HepG2 (cell line): Measurements from ENCODE around the gene TSPAN3. TPM values are rescaled to one million over a fixed set of nuclear protein-coding genes. Genes with fewer than 3 reads are reported as not detected.

Experiments used
- ATAC-seq: fragments of 200-7000 bp; cut with Tn5 transposase; 3 replicates; pipeline ENCODE4 v1.9.1; 2020; ENCODE audit warnings: mild to moderate bottlenecking, moderate library complexity
- BruUV-seq: library from RNA; stranded (reverse); fragments of 400-500 nt; replicated peaks from 2 replicates; lab custom pipeline; 2021; lab: Mats Ljungman, UMichigan
- CTCF ChIA-PET: fragments of 300-600 bp; formaldehyde crosslinking; extraction: SDS; loops from one replicate; lab custom pipeline; 2021; ENCODE audit warnings: low total read pairs, inconsistent platforms, low intra/inter-chr PET ratio; lab: Yijun Ruan, JAX
- POLR2A ChIA-PET: fragments of 350-600 bp; sonication (Branson Sonifier 250); formaldehyde crosslinking; loops from one replicate; lab custom pipeline; 2020; ENCODE audit warnings: antibody characterized with exemption, inconsistent platforms; lab: Yijun Ruan, JAX
- DNase-seq: peaks from one replicate; pipeline ENCODE4 v3.0.0-alpha.2; 2015; ENCODE audit warnings: low spot score
- FAIRE-seq: peaks from 3 replicates; lab custom pipeline; 2011; peaks lifted over from hg19 to GRCh38; lab: Jason Lieb, UNC
- H2AFZ ChIP-seq: one replicate; pipeline ENCODE4 v1.6.1; 2011; ENCODE audit warnings: low read length, inconsistent platforms
- H3K27ac ChIP-seq: fragments of 300-600 bp; 3 replicates; pipeline ENCODE4 v1.8.0; 2011; ENCODE audit warnings: mixed run types, mild to moderate bottlenecking, mixed read lengths, low read length, inconsistent platforms; ENCODE audit not compliant: insufficient read depth; ENCODE audit errors: extremely low read length
- H3K27me3 ChIP-seq, 2 experiments: fragments of 200-600 bp in 1 of 2; 2 replicates in 1 of 2; 3 replicates in 1 of 2; pipeline versions ENCODE4 v1.6.0 to v1.8.0; 2011; ENCODE audit warnings: low read length in 2 of 2, mild to moderate bottlenecking in 2 of 2, moderate library complexity in 2 of 2, inconsistent platforms in 1 of 2; ENCODE audit not compliant: insufficient read depth in 2 of 2, control insufficient read depth in 1 of 2
- H3K36me3 ChIP-seq, 2 experiments: fragments of 200-600 bp in 1 of 2; replicated peaks in 1 of 2; 2 replicates in 1 of 2; 3 replicates in 1 of 2; pipeline versions ENCODE4 v1.5.1 to v1.8.0; 2011; ENCODE audit warnings: low read length in 2 of 2, inconsistent platforms in 1 of 2; ENCODE audit not compliant: insufficient read depth in 2 of 2, control insufficient read depth in 1 of 2
- H3K4me1 ChIP-seq: 2 replicates; pipeline ENCODE4 v1.5.1; 2012; ENCODE audit warnings: low read length, inconsistent platforms; ENCODE audit not compliant: insufficient read depth
- H3K4me2 ChIP-seq: 2 replicates; pipeline ENCODE4 v1.6.0; 2011; ENCODE audit warnings: low read depth, low read length, inconsistent platforms
- H3K4me3 ChIP-seq, 3 experiments: fragments of 200-600 bp in 1 of 3; sonication (generic), shearing (Covaris generic) in 1 of 3; replicated peaks in 1 of 3; 2 replicates each; pipeline ENCODE4 v1.5.1; 2011 to 2016; ENCODE audit warnings: low read length in 3 of 3, inconsistent platforms in 2 of 3, low read depth in 2 of 3, mild to moderate bottlenecking in 2 of 3, control low read depth in 1 of 3, mixed read lengths in 1 of 3; ENCODE audit not compliant: insufficient read depth in 1 of 3
- H3K79me2 ChIP-seq: one replicate; pipeline ENCODE4 v1.6.1; 2011; ENCODE audit warnings: low read length, inconsistent platforms; ENCODE audit not compliant: insufficient read depth
- H3K9ac ChIP-seq: 2 replicates; pipeline ENCODE4 v1.6.0; 2011; ENCODE audit warnings: mild to moderate bottlenecking, low read depth, low read length, inconsistent platforms; ENCODE audit not compliant: insufficient read depth
- H3K9me3 ChIP-seq: 2 replicates; pipeline ENCODE4 v1.5.1; 2012; ENCODE audit warnings: mild to moderate bottlenecking, low read length
- H4K20me1 ChIP-seq: 2 replicates; pipeline ENCODE4 v1.6.0; 2011; ENCODE audit warnings: inconsistent platforms, mild to moderate bottlenecking, low read length, moderate library complexity; ENCODE audit not compliant: insufficient read depth
- CEBPZ ChIP-seq: IDR thresholded peaks from 2 replicates; pipeline ENCODE4 v1.6.1; 2012; ENCODE audit warnings: low read length, improper control_type of control experiment
- CHCHD3 ChIP-seq: sonication (generic); formaldehyde crosslinking; IDR thresholded peaks from 2 replicates; pipeline ENCODE4 v1.8.0; 2022; ENCODE audit warnings: mild to moderate bottlenecking, missing genetic modification reagents, moderate library complexity
- DZIP1 ChIP-seq: sonication (generic); formaldehyde crosslinking; IDR thresholded peaks from 2 replicates; pipeline ENCODE4 v1.5.0; 2020; ENCODE audit warnings: mild to moderate bottlenecking, missing genetic modification reagents
- FOXK1 ChIP-seq: sonication (generic); formaldehyde crosslinking; IDR thresholded peaks from 2 replicates; pipeline ENCODE4 v1.4.0; 2020; ENCODE audit warnings: low read depth, missing genetic modification reagents, borderline replicate concordance
- HCFC1 ChIP-seq: fragments of 150-350 bp; IDR thresholded peaks from 2 replicates; pipeline ENCODE4 v1.6.1; 2014; ENCODE audit warnings: low read depth, low read length
- REL ChIP-seq: sonication (generic); formaldehyde crosslinking; conservative IDR thresholded peaks from 2 replicates; pipeline ENCODE4 v1.8.0; 2022; ENCODE audit warnings: mild to moderate bottlenecking, missing genetic modification reagents, moderate library complexity
- YEATS2 ChIP-seq: sonication (generic); formaldehyde crosslinking; IDR thresholded peaks from 2 replicates; pipeline ENCODE4 v1.4.0; 2020; ENCODE audit warnings: missing genetic modification reagents, borderline replicate concordance
- ZNF546 ChIP-seq: sonication (generic); formaldehyde crosslinking; conservative IDR thresholded peaks from 2 replicates; pipeline ENCODE4 v1.8.1; 2023; ENCODE audit warnings: mild to moderate bottlenecking, missing genetic modification reagents
- WGBS: methylation state at CpG from one replicate; pipeline ENCODE4 v1.1.6; 2017; ENCODE audit warnings: low lambda C conversion rate; 5-methylcytosine and 5-hydroxymethylcytosine counted together
- in situ Hi-C: cut with HindIII; loops from 2 replicates; pipeline ENCODE4 v1.10.0; 2017; ENCODE audit warnings: low pct_unique_long_range_greater_than_20kb; ENCODE audit not compliant: extremely low pct_ligation_motif_present
- intact Hi-C: fragments of 100-400 bp; cut with micrococcal nuclease; formaldehyde crosslinking; loops from one replicate; pipeline ENCODE4 v1.10.0; 2022; ENCODE audit not compliant: unreplicated experiment
- polyA plus RNA-seq, 8 experiments: library from polyadenylated mRNA; depleted of rRNA in 3 of 8; stranded (reverse) in 7 of 8; unstranded in 1 of 8; fragments of >200 nt; fragmentation: Illumina TruSeq in 4 of 8; extraction: Trizol in 4 of 8; gene quantifications; 2 replicates each; pipeline versions ENCODE4 v1.2.1 to v1.2.3, GENCODE V29; 2011 to 2016; ENCODE audit warnings: low read depth in 4 of 8, missing spikeins in 1 of 8, mixed read lengths in 1 of 8; ENCODE audit not compliant: insufficient read depth in 1 of 8
- total RNA-seq, 5 experiments: library from RNA; depleted of rRNA; stranded (reverse); fragments of >200 nt; fragmentation: Illumina TruSeq; extraction: Trizol; gene quantifications; 2 replicates each; pipeline ENCODE4 v1.2.3, GENCODE V29; 2016; ENCODE audit warnings: low read depth in 1 of 5

TSPAN3 gene
- total and polyA plus RNA-seq, 2 of the 13 experiments (the other 11 are each of a cell fraction or from before 2014, with no cell fraction given), result 167 to 170 TPM

GRCh38 chr15:77025941-77026411, 44.9 kb downstream of the TSPAN3 start:
- Histone ChIP-seq H3K36me3 (no peaks in the 10 kb centered on the region), H3K9me3 (no peaks in the 10 kb centered on the region), H3K4me2 (no peak overlapping the region), H4K20me1 (no peaks in the 10 kb centered on the region), H2AFZ (no peak overlapping the region), H3K9ac (no peak overlapping the region), H3K27ac (no peak overlapping the region), H3K27me3 (peaks cover 7 to 36% of the 10 kb centered on the region in 2 experiments; a peak in 4 of 5 replicates), H3K4me1 (peaks cover 21% of the 10 kb centered on the region), H3K4me3 (no peak overlapping the region), H3K79me2 (no peaks in the 10 kb centered on the region)
- intact Hi-C loops (no loop called here), in situ Hi-C loops (no loop called here)
- POLR2A ChIA-PET, result no interaction called here
- DNase-seq (no peak), FAIRE-seq (no peak), ATAC-seq (no peak)
- CTCF ChIA-PET, result no interaction called here
- TF ChIP-seq YEATS2, result no peak
- TF ChIP-seq ZNF546 (CRISPR knock-in tag), result no peak
- no peak for TF ChIP-seq CHCHD3 (CRISPR knock-in tag)
- TF ChIP-seq FOXK1 (CRISPR knock-in tag), result no peak
- TF ChIP-seq CEBPZ, result no peak
- no peak for TF ChIP-seq REL (CRISPR knock-in tag)
- TF ChIP-seq HCFC1, result no peak
- no peak for TF ChIP-seq DZIP1 (CRISPR knock-in tag)
- BruUV-seq, result no TSS peak
- 13% methylated on average over 3 of the region's 4 CpGs for WGBS
